K562 (cell line): ENCODE results near the gene DPPA2. TPM values are rescaled to one million over a fixed set of nuclear protein-coding genes. Genes with fewer than 3 reads are reported as not detected.

Experiments
- ATAC-seq: fragments of 200-7000 bp; cut with Tn5 transposase; 3 replicates; pipeline ENCODE4 v1.9.1; 2020; ENCODE audit warnings: moderate library complexity
- BruUV-seq: library from RNA; stranded (reverse); fragments of 400-500 nt; replicated peaks from 2 replicates; lab custom pipeline; 2021; lab: Mats Ljungman, UMichigan
- CTCF ChIA-PET: fragments of 300-600 bp; formaldehyde crosslinking; extraction: SDS; loops from one replicate; lab custom pipeline; 2021; ENCODE audit warnings: low intra/inter-chr PET ratio; lab: Yijun Ruan, JAX
- POLR2A ChIA-PET: fragments of 300-600, 350-650 bp; sonication (Branson Sonifier 250); formaldehyde crosslinking; extraction: SDS; loops from one replicate; lab custom pipeline; 2021; ENCODE audit warnings: antibody characterized with exemption, inconsistent platforms; lab: Yijun Ruan, JAX
- DNase-seq, 4 experiments: peaks; one replicate each; pipeline versions ENCODE4 v3.0.0 to v3.0.0-alpha.2; 2011 to 2018; ENCODE audit warnings: low spot score in 3 of 4, mixed read lengths in 3 of 4; ENCODE audit errors: extremely low read depth in 1 of 4
- FAIRE-seq: peaks from 2 replicates; lab custom pipeline; 2011; peaks lifted over from hg19 to GRCh38; lab: Jason Lieb, UNC
- H2AFZ ChIP-seq: 2 replicates; pipeline ENCODE4 v1.6.0; 2011; ENCODE audit warnings: low read depth, low read length, control low read depth, inconsistent platforms
- H3K27ac ChIP-seq: fragments of 200-600 bp; 3 replicates; pipeline ENCODE4 v1.8.0; 2011; ENCODE audit warnings: low read depth, mild to moderate bottlenecking, control low read depth, inconsistent platforms, low read length, moderate library complexity, mixed read lengths; ENCODE audit errors: extremely low read depth
- H3K27me3 ChIP-seq, 2 experiments: fragments of 300-600 bp in 1 of 2; 2 replicates in 1 of 2; 3 replicates in 1 of 2; pipeline versions ENCODE4 v1.6.0 to v1.8.0; 2011; ENCODE audit warnings: inconsistent platforms in 2 of 2, low read length in 2 of 2, mild to moderate bottlenecking in 1 of 2, mixed read lengths in 1 of 2, moderate library complexity in 1 of 2; ENCODE audit not compliant: control insufficient read depth in 2 of 2, insufficient read depth in 2 of 2
- H3K36me3 ChIP-seq: fragments of 300-600 bp; 3 replicates; pipeline ENCODE4 v1.8.0; 2011; ENCODE audit warnings: mild to moderate bottlenecking, low read length, inconsistent platforms; ENCODE audit not compliant: control insufficient read depth, insufficient read depth
- H3K4me1 ChIP-seq, 2 experiments: fragments of 200-600 bp in 1 of 2; replicated peaks in 1 of 2; 2 replicates in 1 of 2; 3 replicates in 1 of 2; pipeline versions ENCODE4 v1.5.1 to v1.8.0; 2011; ENCODE audit warnings: inconsistent platforms in 2 of 2, low read length in 2 of 2, mild to moderate bottlenecking in 1 of 2, mixed read lengths in 1 of 2, moderate library complexity in 1 of 2; ENCODE audit not compliant: control insufficient read depth in 2 of 2, insufficient read depth in 2 of 2
- H3K4me2 ChIP-seq: 2 replicates; pipeline ENCODE4 v1.6.1; 2011; ENCODE audit warnings: low read length, control low read depth, inconsistent platforms, mixed read lengths; ENCODE audit not compliant: insufficient read depth
- H3K4me3 ChIP-seq: fragments of 200-600 bp; sonication (generic), shearing (Covaris generic); 2 replicates; pipeline ENCODE4 v1.5.1; 2016; ENCODE audit warnings: control low read depth, inconsistent platforms
- H3K79me2 ChIP-seq: fragments of 200-600 bp; 3 replicates; pipeline ENCODE4 v1.8.0; 2011; ENCODE audit warnings: low read length, inconsistent platforms; ENCODE audit not compliant: control insufficient read depth, insufficient read depth
- H3K9ac ChIP-seq, 2 experiments: 2 replicates each; pipeline versions ENCODE4 v1.6.0 to v1.6.1; 2011; ENCODE audit warnings: low read depth in 2 of 2, low read length in 2 of 2, control low read depth in 1 of 2, inconsistent platforms in 1 of 2, mild to moderate bottlenecking in 1 of 2, mixed read lengths in 1 of 2; ENCODE audit not compliant: insufficient read depth in 1 of 2
- H3K9me1 ChIP-seq: one replicate; pipeline ENCODE4 v1.6.0; 2011; ENCODE audit warnings: inconsistent platforms, mild to moderate bottlenecking, low read length, moderate library complexity; ENCODE audit not compliant: control insufficient read depth, insufficient read depth
- H3K9me3 ChIP-seq: replicated peaks from 2 replicates; pipeline ENCODE4 v1.5.1; 2011; ENCODE audit warnings: low read depth, low read length, inconsistent platforms; ENCODE audit not compliant: control insufficient read depth, insufficient read depth
- H4K20me1 ChIP-seq: replicated peaks from 2 replicates; pipeline ENCODE4 v1.6.1; 2011; ENCODE audit warnings: low read length, inconsistent platforms, mixed read lengths; ENCODE audit not compliant: control insufficient read depth, insufficient read depth
- CBX1 ChIP-seq: sonication (generic); IDR thresholded peaks from 2 replicates; pipeline ENCODE4 v1.6.1; 2016; ENCODE audit warnings: antibody characterized with exemption, low read depth, mild to moderate bottlenecking
- EWSR1 ChIP-seq: fragments of 450-650 bp; IDR thresholded peaks from 2 replicates; pipeline ENCODE4 v1.6.1; 2018; ENCODE audit warnings: borderline replicate concordance, mild to moderate bottlenecking, low read depth, moderate library complexity; ENCODE audit not compliant: partially characterized antibody
- FOXP4 ChIP-seq: sonication (generic); formaldehyde crosslinking; IDR thresholded peaks from 2 replicates; pipeline ENCODE4 v1.8.0; 2022; ENCODE audit warnings: mild to moderate bottlenecking, missing genetic modification reagents, borderline replicate concordance
- MLLT1 ChIP-seq, 2 experiments: fragments of 450-650 bp; IDR thresholded peaks; 2 replicates each; pipeline ENCODE4 v1.6.1; 2016
- RBM39 ChIP-seq: fragments of 200-400 bp; formaldehyde crosslinking; optimal IDR thresholded peaks from 2 replicates; pipeline ENCODE3; 2018; ENCODE audit warnings: low read depth, low read length
- ZNF347 ChIP-seq: fragments of 450-650 bp; formaldehyde crosslinking; IDR thresholded peaks from 2 replicates; pipeline ENCODE4 v1.4.0; 2020; ENCODE audit warnings: low read depth, mild to moderate bottlenecking, moderate library complexity
- WGBS: fragments of 100-300 bp; shearing (Covaris generic); methylation state at CpG from one replicate; pipeline ENCODE4 v1.1.6; 2016; ENCODE audit warnings: low coverage, mixed read lengths; ENCODE audit not compliant: insufficient coverage; ENCODE audit errors: missing lambda C conversion rate; 5-methylcytosine and 5-hydroxymethylcytosine counted together
- in situ Hi-C: fragments of 300-500 bp; cut with MboI; formaldehyde crosslinking; loops from 4 replicates; pipeline ENCODE4 v1.15.0; 2018; ENCODE audit warnings: inconsistent platforms, mixed read lengths
- intact Hi-C: fragments of 100-400 bp; cut with micrococcal nuclease; formaldehyde crosslinking; loops from 2 replicates; pipeline ENCODE4 v1.14.2; 2022
- polyA plus RNA-seq, 8 experiments: library from polyadenylated mRNA; depleted of rRNA in 4 of 8; stranded (reverse) in 5 of 8; unstranded in 3 of 8; fragments of >200 nt; fragmentation: Nextera tagmentation in 2 of 8; fragmentation: Illumina TruSeq in 1 of 8; extraction: Ambion mirVana in 2 of 8; extraction: Trizol in 1 of 8; gene quantifications; 2 replicates each; pipeline versions ENCODE4 v1.2.1 to v1.2.3, GENCODE V29; 2011 to 2014; ENCODE audit warnings: inconsistent platforms in 1 of 8, missing spikeins in 1 of 8
- total RNA-seq, 7 experiments: library from RNA; depleted of rRNA in 6 of 7; stranded (reverse); fragments of >200 nt in 6 of 7; fragmentation: Illumina TruSeq in 2 of 7; extraction: Trizol in 2 of 7; gene quantifications; 2 replicates each; pipeline versions ENCODE4 v1.2.1 to v1.2.3, GENCODE V29; 2011 to 2021; ENCODE audit warnings: low replicate concordance in 1 of 7
- TF ChIP-seq, protein P1 (sequence below), 2 experiments: fragments of 450-650 bp in 1 of 2; sonication (generic) in 1 of 2; formaldehyde crosslinking in 1 of 2; IDR thresholded peaks; 2 replicates each; pipeline versions ENCODE4 v1.7.1 to v1.9.0; 2016 to 2022; ENCODE audit warnings: inconsistent platforms in 1 of 2, mild to moderate bottlenecking in 1 of 2, missing genetic modification reagents in 1 of 2

Gene DPPA2
- total and polyA plus RNA-seq, 9 of the 15 experiments (the other 6 are each of a cell fraction or from before 2014, with no cell fraction given), result 0.04 TPM; not detected in 8

DNA sequence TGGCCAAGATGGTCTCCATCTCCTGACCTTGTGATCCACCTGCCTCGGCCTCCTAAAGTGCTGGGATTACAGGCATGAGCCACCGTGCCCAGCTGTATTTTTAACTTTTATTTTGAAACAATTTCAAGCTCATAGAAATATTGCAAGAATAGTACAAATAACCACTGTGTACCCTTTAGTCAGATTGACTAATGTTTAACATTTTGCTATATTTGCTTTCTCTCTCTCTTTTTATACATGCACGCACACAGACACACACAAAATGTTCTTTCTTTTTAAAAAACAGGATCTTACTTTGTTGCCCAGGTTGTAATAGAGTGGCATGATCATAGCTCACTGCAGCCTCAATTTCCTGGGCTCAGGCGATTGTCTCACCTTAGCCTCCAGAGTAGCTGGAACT lies 46.5 kb upstream of the DPPA2 start:
- Histone ChIP-seq H3K9ac (no peak overlapping the region), H4K20me1 (no peaks in the 10 kb centered on the region), H3K27me3 (no peaks in the 10 kb centered on the region), H3K4me1 (no peaks in the 10 kb centered on the region)
- DNase-seq, result no peak
- CTCF ChIA-PET, result no interaction called here
- no peak for ATAC-seq
- POLR2A ChIA-PET, result no interaction called here
- TF ChIP-seq CBX1, result no peak
- TF ChIP-seq, protein P1, sequence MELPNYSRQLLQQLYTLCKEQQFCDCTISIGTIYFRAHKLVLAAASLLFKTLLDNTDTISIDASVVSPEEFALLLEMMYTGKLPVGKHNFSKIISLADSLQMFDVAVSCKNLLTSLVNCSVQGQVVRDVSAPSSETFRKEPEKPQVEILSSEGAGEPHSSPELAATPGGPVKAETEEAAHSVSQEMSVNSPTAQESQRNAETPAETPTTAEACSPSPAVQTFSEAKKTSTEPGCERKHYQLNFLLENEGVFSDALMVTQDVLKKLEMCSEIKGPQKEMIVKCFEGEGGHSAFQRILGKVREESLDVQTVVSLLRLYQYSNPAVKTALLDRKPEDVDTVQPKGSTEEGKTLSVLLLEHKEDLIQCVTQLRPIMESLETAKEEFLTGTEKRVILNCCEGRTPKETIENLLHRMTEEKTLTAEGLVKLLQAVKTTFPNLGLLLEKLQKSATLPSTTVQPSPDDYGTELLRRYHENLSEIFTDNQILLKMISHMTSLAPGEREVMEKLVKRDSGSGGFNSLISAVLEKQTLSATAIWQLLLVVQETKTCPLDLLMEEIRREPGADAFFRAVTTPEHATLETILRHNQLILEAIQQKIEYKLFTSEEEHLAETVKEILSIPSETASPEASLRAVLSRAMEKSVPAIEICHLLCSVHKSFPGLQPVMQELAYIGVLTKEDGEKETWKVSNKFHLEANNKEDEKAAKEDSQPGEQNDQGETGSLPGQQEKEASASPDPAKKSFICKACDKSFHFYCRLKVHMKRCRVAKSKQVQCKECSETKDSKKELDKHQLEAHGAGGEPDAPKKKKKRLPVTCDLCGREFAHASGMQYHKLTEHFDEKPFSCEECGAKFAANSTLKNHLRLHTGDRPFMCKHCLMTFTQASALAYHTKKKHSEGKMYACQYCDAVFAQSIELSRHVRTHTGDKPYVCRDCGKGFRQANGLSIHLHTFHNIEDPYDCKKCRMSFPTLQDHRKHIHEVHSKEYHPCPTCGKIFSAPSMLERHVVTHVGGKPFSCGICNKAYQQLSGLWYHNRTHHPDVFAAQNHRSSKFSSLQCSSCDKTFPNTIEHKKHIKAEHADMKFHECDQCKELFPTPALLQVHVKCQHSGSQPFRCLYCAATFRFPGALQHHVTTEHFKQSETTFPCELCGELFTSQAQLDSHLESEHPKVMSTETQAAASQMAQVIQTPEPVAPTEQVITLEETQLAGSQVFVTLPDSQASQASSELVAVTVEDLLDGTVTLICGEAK (IDR thresholded peaks at IDR 0.05), result no peak
- TF ChIP-seq, protein P1 (CRISPR knock-in tag; IDR thresholded peaks at IDR 0.05), result no peak
- TF ChIP-seq ZNF347 (CRISPR knock-in tag), result no peak
- TF ChIP-seq EWSR1, result no peak
- no peak for TF ChIP-seq MLLT1 (IDR thresholded peaks at IDR 0.05)
- no peak for TF ChIP-seq RBM39
- no peak for TF ChIP-seq FOXP4 (CRISPR knock-in tag)
- TF ChIP-seq, all 486 proteins: peak for 0
- Histone ChIP-seq H3K9me3 (no peaks in the 10 kb centered on the region), H2AFZ (no peak overlapping the region), H3K4me2 (no peak overlapping the region), H3K9me1 (no peaks in the 10 kb centered on the region), H3K36me3 (no peaks in the 10 kb centered on the region), H3K27ac (no peak overlapping the region), H3K4me3 (no peak overlapping the region), H3K79me2 (no peaks in the 10 kb centered on the region)
- FAIRE-seq, result no peak
- intact Hi-C loops (no loop called here), in situ Hi-C loops (no loop called here)
- BruUV-seq, result no TSS peak
- 7% methylated on average over 3 of the region's 4 CpGs for WGBS
